Measurements from ENCODE around the gene BTG1. TPM values are rescaled to one million over a fixed set of nuclear protein-coding genes. Genes with fewer than 3 reads are reported as not detected.

BTG1 gene
- total RNA-seq, 1 donor from 2014 or later = 72.2 TPM

DNA sequence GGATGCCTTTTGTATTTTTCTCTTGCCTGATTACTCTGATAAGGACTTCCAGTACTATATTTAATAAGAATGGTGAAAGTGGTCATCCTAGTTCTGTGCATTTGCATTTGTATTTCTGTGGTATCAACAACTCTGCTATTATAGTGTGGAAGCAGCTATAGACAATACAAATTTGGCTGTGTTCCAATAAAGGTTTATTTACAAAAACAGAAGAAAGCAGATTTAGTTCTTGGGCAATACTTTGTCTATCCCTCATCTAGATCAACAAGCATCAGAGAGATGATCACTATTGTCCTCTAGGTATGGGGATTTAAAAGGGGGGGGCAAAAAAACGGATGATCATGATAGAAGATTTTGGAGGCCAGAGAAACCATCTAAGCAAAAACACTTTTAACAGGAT lies 19.1 kb upstream of the BTG1 start:
- Mint-ChIP-seq H3K36me3 (ENCODE audit: unreplicated experiment) (no peaks in the 10 kb centered on the region), H3K4me3 (ENCODE audit: unreplicated experiment) (no peak overlapping the region), H3K27ac (ENCODE audit: unreplicated experiment) (no peak overlapping the region), H3K4me1 (ENCODE audit: low read depth, unreplicated experiment) (peaks cover 24% of the 10 kb centered on the region), H3K9me3 (ENCODE audit: unreplicated experiment) (peaks cover 2% of the 10 kb centered on the region), H3K27me3 (ENCODE audit: unreplicated experiment) (no peaks in the 10 kb centered on the region)
- TF ChIP-seq, protein P1, sequence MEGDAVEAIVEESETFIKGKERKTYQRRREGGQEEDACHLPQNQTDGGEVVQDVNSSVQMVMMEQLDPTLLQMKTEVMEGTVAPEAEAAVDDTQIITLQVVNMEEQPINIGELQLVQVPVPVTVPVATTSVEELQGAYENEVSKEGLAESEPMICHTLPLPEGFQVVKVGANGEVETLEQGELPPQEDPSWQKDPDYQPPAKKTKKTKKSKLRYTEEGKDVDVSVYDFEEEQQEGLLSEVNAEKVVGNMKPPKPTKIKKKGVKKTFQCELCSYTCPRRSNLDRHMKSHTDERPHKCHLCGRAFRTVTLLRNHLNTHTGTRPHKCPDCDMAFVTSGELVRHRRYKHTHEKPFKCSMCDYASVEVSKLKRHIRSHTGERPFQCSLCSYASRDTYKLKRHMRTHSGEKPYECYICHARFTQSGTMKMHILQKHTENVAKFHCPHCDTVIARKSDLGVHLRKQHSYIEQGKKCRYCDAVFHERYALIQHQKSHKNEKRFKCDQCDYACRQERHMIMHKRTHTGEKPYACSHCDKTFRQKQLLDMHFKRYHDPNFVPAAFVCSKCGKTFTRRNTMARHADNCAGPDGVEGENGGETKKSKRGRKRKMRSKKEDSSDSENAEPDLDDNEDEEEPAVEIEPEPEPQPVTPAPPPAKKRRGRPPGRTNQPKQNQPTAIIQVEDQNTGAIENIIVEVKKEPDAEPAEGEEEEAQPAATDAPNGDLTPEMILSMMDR (IDR thresholded peaks at IDR 0.05; ENCODE audit: partially characterized antibody, unreplicated experiment) = no peak
- no peak for DNase-seq

DNA sequence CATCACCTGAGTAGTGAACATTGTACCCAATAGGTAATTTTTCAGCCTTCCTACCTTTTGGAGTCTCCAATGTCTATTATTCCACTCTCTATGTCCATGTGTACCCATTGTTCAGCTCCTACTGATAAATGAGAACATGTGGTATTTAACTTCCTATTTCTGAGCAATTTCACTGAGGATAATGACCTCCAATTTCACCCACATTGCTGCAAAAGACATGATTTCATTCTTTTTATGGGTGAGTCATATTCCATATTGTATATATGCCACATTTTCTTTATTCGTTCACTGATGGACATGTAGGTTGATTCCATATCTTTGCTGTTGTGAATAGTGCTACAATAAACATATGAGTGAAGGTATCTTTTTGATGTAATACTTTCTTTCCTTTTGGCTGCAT lies 16.4 kb upstream of the BTG1 start:
- TF ChIP-seq, protein P1 (IDR thresholded peaks at IDR 0.05; ENCODE audit: partially characterized antibody, unreplicated experiment) = no peak
- H3K36me3 Mint-ChIP-seq (ENCODE audit: unreplicated experiment) = no peaks in the 10 kb centered on the region
- no peaks in the 10 kb centered on the region for H3K27me3 Mint-ChIP-seq (ENCODE audit: unreplicated experiment)
- no peak for DNase-seq
- H3K9me3 Mint-ChIP-seq (ENCODE audit: unreplicated experiment) = peaks cover 2% of the 10 kb centered on the region
- no peak overlapping the region for H3K4me3 Mint-ChIP-seq (ENCODE audit: unreplicated experiment)
- no peak overlapping the region for H3K27ac Mint-ChIP-seq (ENCODE audit: unreplicated experiment)
- H3K4me1 Mint-ChIP-seq (ENCODE audit: low read depth, unreplicated experiment) = peaks cover 16% of the 10 kb centered on the region

GRCh38 chr12:92158796-92159439 lies 13.3 kb upstream of the BTG1 start:
- H3K9me3 Mint-ChIP-seq (ENCODE audit: unreplicated experiment) = peaks cover 2% of the 10 kb centered on the region
- TF ChIP-seq, protein P1 (IDR thresholded peaks at IDR 0.05; ENCODE audit: partially characterized antibody, unreplicated experiment) = no peak
- no peak overlapping the region for H3K4me3 Mint-ChIP-seq (ENCODE audit: unreplicated experiment)
- peaks cover 2% of the 10 kb centered on the region for H3K27me3 Mint-ChIP-seq (ENCODE audit: unreplicated experiment)
- peaks cover 3% of the 10 kb centered on the region for H3K4me1 Mint-ChIP-seq (ENCODE audit: low read depth, unreplicated experiment)
- no peak overlapping the region for H3K27ac Mint-ChIP-seq (ENCODE audit: unreplicated experiment)
- no peaks in the 10 kb centered on the region for H3K36me3 Mint-ChIP-seq (ENCODE audit: unreplicated experiment)
- DNase-seq = no peak

- H3K36me3 Mint-ChIP-seq (ENCODE audit: unreplicated experiment) = no peaks in the 10 kb centered on the region
- peaks cover 3% of the 10 kb centered on the region for H3K27me3 Mint-ChIP-seq (ENCODE audit: unreplicated experiment)
- TF ChIP-seq, protein P1 (IDR thresholded peaks at IDR 0.05; ENCODE audit: partially characterized antibody, unreplicated experiment) = no peak
- no peak for DNase-seq
- no peak overlapping the region for H3K4me3 Mint-ChIP-seq (ENCODE audit: unreplicated experiment)
- H3K4me1 Mint-ChIP-seq (ENCODE audit: low read depth, unreplicated experiment) = no peaks in the 10 kb centered on the region
- no peaks in the 10 kb centered on the region for H3K9me3 Mint-ChIP-seq (ENCODE audit: unreplicated experiment)
- no peak overlapping the region for H3K27ac Mint-ChIP-seq (ENCODE audit: unreplicated experiment)
These were observed 11.2 kb upstream of the BTG1 start for GRCh38 chr12:92156704-92157395.

DNA sequence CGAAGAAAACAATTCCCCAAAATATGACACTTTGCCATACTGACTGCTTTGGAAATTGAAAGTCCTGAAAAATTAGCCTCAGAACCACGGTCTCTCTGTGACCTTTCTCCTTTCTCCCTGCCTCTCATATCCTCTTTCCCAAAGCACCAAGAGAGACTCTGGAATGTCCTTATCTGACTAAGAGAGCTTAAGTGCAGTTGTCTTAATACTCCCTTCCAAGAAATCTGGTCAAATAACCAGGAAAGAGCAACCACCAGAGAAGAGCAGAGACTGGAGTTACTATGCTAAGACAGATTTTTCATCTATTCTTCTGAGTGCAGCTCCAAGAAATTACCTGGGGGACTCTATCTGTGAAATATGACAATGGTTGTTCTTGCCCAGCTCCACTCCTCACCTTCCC lies 10.5 kb upstream of the BTG1 start:
- no peak for DNase-seq
- Mint-ChIP-seq H3K36me3 (ENCODE audit: unreplicated experiment) (no peaks in the 10 kb centered on the region), H3K4me3 (ENCODE audit: unreplicated experiment) (no peak overlapping the region), H3K9me3 (ENCODE audit: unreplicated experiment) (no peaks in the 10 kb centered on the region), H3K27me3 (ENCODE audit: unreplicated experiment) (peaks cover 3% of the 10 kb centered on the region), H3K27ac (ENCODE audit: unreplicated experiment) (no peak overlapping the region), H3K4me1 (ENCODE audit: low read depth, unreplicated experiment) (no peaks in the 10 kb centered on the region)
- TF ChIP-seq, protein P1 (IDR thresholded peaks at IDR 0.05; ENCODE audit: partially characterized antibody, unreplicated experiment) = no peak

Data from glutamatergic neuron (in vitro differentiated cells).